ENCODE results near the gene HDGFL2. TPM values are rescaled to one million over a fixed set of nuclear protein-coding genes. Genes with fewer than 3 reads are reported as not detected.

HDGFL2 gene
- total RNA-seq, 1 experiment from 2014 or later, result 75.2 TPM

GRCh38 chr19:4493104-4493928 is 21.2 kb downstream of the HDGFL2 start (continued):
- TF ChIP-seq, protein P1, sequence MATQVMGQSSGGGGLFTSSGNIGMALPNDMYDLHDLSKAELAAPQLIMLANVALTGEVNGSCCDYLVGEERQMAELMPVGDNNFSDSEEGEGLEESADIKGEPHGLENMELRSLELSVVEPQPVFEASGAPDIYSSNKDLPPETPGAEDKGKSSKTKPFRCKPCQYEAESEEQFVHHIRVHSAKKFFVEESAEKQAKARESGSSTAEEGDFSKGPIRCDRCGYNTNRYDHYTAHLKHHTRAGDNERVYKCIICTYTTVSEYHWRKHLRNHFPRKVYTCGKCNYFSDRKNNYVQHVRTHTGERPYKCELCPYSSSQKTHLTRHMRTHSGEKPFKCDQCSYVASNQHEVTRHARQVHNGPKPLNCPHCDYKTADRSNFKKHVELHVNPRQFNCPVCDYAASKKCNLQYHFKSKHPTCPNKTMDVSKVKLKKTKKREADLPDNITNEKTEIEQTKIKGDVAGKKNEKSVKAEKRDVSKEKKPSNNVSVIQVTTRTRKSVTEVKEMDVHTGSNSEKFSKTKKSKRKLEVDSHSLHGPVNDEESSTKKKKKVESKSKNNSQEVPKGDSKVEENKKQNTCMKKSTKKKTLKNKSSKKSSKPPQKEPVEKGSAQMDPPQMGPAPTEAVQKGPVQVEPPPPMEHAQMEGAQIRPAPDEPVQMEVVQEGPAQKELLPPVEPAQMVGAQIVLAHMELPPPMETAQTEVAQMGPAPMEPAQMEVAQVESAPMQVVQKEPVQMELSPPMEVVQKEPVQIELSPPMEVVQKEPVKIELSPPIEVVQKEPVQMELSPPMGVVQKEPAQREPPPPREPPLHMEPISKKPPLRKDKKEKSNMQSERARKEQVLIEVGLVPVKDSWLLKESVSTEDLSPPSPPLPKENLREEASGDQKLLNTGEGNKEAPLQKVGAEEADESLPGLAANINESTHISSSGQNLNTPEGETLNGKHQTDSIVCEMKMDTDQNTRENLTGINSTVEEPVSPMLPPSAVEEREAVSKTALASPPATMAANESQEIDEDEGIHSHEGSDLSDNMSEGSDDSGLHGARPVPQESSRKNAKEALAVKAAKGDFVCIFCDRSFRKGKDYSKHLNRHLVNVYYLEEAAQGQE (IDR thresholded peaks at IDR 0.05; ENCODE audit: low read depth), result no peak
- no peak for TF ChIP-seq EGR1 (IDR thresholded peaks at IDR 0.05; ENCODE audit: low read depth)
- TF ChIP-seq, protein P2, sequence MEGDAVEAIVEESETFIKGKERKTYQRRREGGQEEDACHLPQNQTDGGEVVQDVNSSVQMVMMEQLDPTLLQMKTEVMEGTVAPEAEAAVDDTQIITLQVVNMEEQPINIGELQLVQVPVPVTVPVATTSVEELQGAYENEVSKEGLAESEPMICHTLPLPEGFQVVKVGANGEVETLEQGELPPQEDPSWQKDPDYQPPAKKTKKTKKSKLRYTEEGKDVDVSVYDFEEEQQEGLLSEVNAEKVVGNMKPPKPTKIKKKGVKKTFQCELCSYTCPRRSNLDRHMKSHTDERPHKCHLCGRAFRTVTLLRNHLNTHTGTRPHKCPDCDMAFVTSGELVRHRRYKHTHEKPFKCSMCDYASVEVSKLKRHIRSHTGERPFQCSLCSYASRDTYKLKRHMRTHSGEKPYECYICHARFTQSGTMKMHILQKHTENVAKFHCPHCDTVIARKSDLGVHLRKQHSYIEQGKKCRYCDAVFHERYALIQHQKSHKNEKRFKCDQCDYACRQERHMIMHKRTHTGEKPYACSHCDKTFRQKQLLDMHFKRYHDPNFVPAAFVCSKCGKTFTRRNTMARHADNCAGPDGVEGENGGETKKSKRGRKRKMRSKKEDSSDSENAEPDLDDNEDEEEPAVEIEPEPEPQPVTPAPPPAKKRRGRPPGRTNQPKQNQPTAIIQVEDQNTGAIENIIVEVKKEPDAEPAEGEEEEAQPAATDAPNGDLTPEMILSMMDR (IDR thresholded peaks at IDR 0.05 in 2 of 3, conservative IDR thresholded peaks at IDR 0.05 in 1 of 3; ENCODE audit: borderline replicate concordance in 1 of 3, insufficient read depth in 1 of 3, low read depth in 2 of 3, low read length in 2 of 3), result no peak

- Histone ChIP-seq H3K27ac (ENCODE audit: low read depth, low read length) (no peak overlapping the region), H3K36me3 (ENCODE audit: control insufficient read depth in 1 of 2, insufficient read depth in 2 of 2, low read length in 2 of 2) (peaks cover 6 to 33% of the 10 kb centered on the region in 2 experiments; a peak in 3 of 4 replicates), H3K27me3 (ENCODE audit: insufficient read depth, low read length) (no peaks in the 10 kb centered on the region), H3K9me3 (ENCODE audit: control insufficient read depth in 1 of 2, insufficient read depth in 1 of 2, low read depth in 1 of 2, low read length in 2 of 2) (peaks cover 0 to 4% of the 10 kb centered on the region in 2 experiments; a peak in 1 of 4 replicates), H3K9me2 (ENCODE audit: insufficient read depth) (no peaks in the 10 kb centered on the region), H4K20me1 (ENCODE audit: insufficient read depth) (no peaks in the 10 kb centered on the region), H2AFZ (ENCODE audit: low read depth, low read length, poor library complexity, severe bottlenecking) (no peak overlapping the region), H3K9ac (ENCODE audit: low read length) (no peak overlapping the region), H3K4me1 (ENCODE audit: control insufficient read depth in 1 of 2, insufficient read depth in 2 of 2, low read length in 2 of 2) (peaks cover 0 to 3% of the 10 kb centered on the region in 2 experiments; a peak in 2 of 4 replicates), H3K4me3 (replicated peaks in 1 of 2; ENCODE audit: low read depth in 1 of 2, low read length in 2 of 2) (no peak overlapping the region), H3K79me2 (ENCODE audit: insufficient read depth, low read length) (no peaks in the 10 kb centered on the region), H3K4me2 (ENCODE audit: low read length) (no peak overlapping the region)
- POLR2A ChIA-PET, result no interaction called here
- RAD21 ChIA-PET (ENCODE audit: low non-redundant PET in 1 of 2, low total read pairs in 2 of 2, uncharacterized antibody in 2 of 2, unreplicated experiment in 2 of 2), result no interaction called here
- BruUV-seq (replicated peaks), result no TSS peak
- CTCF ChIA-PET, result no interaction called here
- DNase-seq (ENCODE audit: low read depth, low spot score) (no peak), ATAC-seq (no peak)
- intact Hi-C loops (cut with micrococcal nuclease), result no loop called here
- TF ChIP-seq, protein P3, sequence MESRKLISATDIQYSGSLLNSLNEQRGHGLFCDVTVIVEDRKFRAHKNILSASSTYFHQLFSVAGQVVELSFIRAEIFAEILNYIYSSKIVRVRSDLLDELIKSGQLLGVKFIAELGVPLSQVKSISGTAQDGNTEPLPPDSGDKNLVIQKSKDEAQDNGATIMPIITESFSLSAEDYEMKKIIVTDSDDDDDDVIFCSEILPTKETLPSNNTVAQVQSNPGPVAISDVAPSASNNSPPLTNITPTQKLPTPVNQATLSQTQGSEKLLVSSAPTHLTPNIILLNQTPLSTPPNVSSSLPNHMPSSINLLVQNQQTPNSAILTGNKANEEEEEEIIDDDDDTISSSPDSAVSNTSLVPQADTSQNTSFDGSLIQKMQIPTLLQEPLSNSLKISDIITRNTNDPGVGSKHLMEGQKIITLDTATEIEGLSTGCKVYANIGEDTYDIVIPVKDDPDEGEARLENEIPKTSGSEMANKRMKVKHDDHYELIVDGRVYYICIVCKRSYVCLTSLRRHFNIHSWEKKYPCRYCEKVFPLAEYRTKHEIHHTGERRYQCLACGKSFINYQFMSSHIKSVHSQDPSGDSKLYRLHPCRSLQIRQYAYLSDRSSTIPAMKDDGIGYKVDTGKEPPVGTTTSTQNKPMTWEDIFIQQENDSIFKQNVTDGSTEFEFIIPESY (IDR thresholded peaks at IDR 0.05; ENCODE audit: extremely low read depth, insufficient replicate concordance, low read length), result no peak
- no peak for TF ChIP-seq EGR1 (IDR thresholded peaks at IDR 0.05; ENCODE audit: low read depth)
- no peak for TF ChIP-seq CBX3 (IDR thresholded peaks at IDR 0.05; ENCODE audit: low read depth)
- TF ChIP-seq ELF1 (IDR thresholded peaks at IDR 0.05; ENCODE audit: borderline replicate concordance, low read depth), result no peak
- TF ChIP-seq ZFX (IDR thresholded peaks at IDR 0.05), result no peak
- no peak for TF ChIP-seq MAX (IDR thresholded peaks at IDR 0.05)
- TF ChIP-seq, protein P1 (IDR thresholded peaks at IDR 0.05; ENCODE audit: low read depth), result no peak
These were observed 22.0 kb downstream of the HDGFL2 start for GRCh38 chr19:4493929-4494690.
